Measurements from ENCODE around the gene HS6ST2. TPM values are rescaled to one million over a fixed set of nuclear protein-coding genes. Genes with fewer than 3 reads are reported as not detected.

Gene HS6ST2
- total RNA-seq, 1 donor from 2014 or later, result 6.2 TPM

- peak; percentile 42 for TF ChIP-seq CTCF (IDR thresholded peaks at IDR 0.05)
- DNase-seq (ENCODE audit: extremely low spot score, unreplicated experiment), result no peak
- Mint-ChIP-seq H3K36me3 (ENCODE audit: unreplicated experiment) (no peaks in the 10 kb centered on the region), H3K27me3 (ENCODE audit: unreplicated experiment) (no peaks in the 10 kb centered on the region), H3K4me1 (ENCODE audit: unreplicated experiment) (peaks cover 2% of the 10 kb centered on the region), H3K27ac (ENCODE audit: unreplicated experiment) (no peak overlapping the region), H3K9me3 (ENCODE audit: unreplicated experiment) (peaks cover 6% of the 10 kb centered on the region), H3K4me3 (ENCODE audit: unreplicated experiment) (no peak overlapping the region)
These were observed 281.8 kb downstream of the HS6ST2 start for GRCh38 chrX:132676561-132677186.

GRCh38 chrX:132676102-132676501 is 282.3 kb downstream of the HS6ST2 start:
- Mint-ChIP-seq H3K36me3 (ENCODE audit: unreplicated experiment) (no peaks in the 10 kb centered on the region), H3K27me3 (ENCODE audit: unreplicated experiment) (no peaks in the 10 kb centered on the region), H3K27ac (ENCODE audit: unreplicated experiment) (no peak overlapping the region), H3K9me3 (ENCODE audit: unreplicated experiment) (peaks cover 6% of the 10 kb centered on the region), H3K4me3 (ENCODE audit: unreplicated experiment) (no peak overlapping the region), H3K4me1 (ENCODE audit: unreplicated experiment) (peaks cover 2% of the 10 kb centered on the region)
- TF ChIP-seq CTCF (IDR thresholded peaks at IDR 0.05), result no peak
- DNase-seq (ENCODE audit: extremely low spot score, unreplicated experiment), result no peak

GRCh38 chrX:132673331-132673730 is 285.1 kb downstream of the HS6ST2 start:
- DNase-seq (ENCODE audit: extremely low spot score, unreplicated experiment), result no peak
- Mint-ChIP-seq H3K9me3 (ENCODE audit: unreplicated experiment) (no peaks in the 10 kb centered on the region), H3K4me1 (ENCODE audit: unreplicated experiment) (peaks cover 4% of the 10 kb centered on the region), H3K36me3 (ENCODE audit: unreplicated experiment) (no peaks in the 10 kb centered on the region), H3K27me3 (ENCODE audit: unreplicated experiment) (no peaks in the 10 kb centered on the region), H3K4me3 (ENCODE audit: unreplicated experiment) (no peak overlapping the region), H3K27ac (ENCODE audit: unreplicated experiment) (no peak overlapping the region)
- TF ChIP-seq CTCF (IDR thresholded peaks at IDR 0.05), result no peak

GRCh38 chrX:132671229-132671641 is 287.2 kb downstream of the HS6ST2 start:
- H3K27ac Mint-ChIP-seq (ENCODE audit: unreplicated experiment), result no peak overlapping the region
- H3K9me3 Mint-ChIP-seq (ENCODE audit: unreplicated experiment), result no peaks in the 10 kb centered on the region
- no peak for DNase-seq (ENCODE audit: extremely low spot score, unreplicated experiment)
- H3K4me1 Mint-ChIP-seq (ENCODE audit: unreplicated experiment), result peaks cover 2% of the 10 kb centered on the region
- H3K4me3 Mint-ChIP-seq (ENCODE audit: unreplicated experiment), result no peak overlapping the region
- H3K27me3 Mint-ChIP-seq (ENCODE audit: unreplicated experiment), result no peaks in the 10 kb centered on the region
- TF ChIP-seq CTCF (IDR thresholded peaks at IDR 0.05), result no peak
- H3K36me3 Mint-ChIP-seq (ENCODE audit: unreplicated experiment), result no peaks in the 10 kb centered on the region

GRCh38 chrX:132669142-132669541 is 289.3 kb downstream of the HS6ST2 start:
- H3K36me3 Mint-ChIP-seq (ENCODE audit: unreplicated experiment), result no peaks in the 10 kb centered on the region
- no peaks in the 10 kb centered on the region for H3K27me3 Mint-ChIP-seq (ENCODE audit: unreplicated experiment)
- H3K27ac Mint-ChIP-seq (ENCODE audit: unreplicated experiment), result no peak overlapping the region
- DNase-seq (ENCODE audit: extremely low spot score, unreplicated experiment), result no peak
- no peaks in the 10 kb centered on the region for H3K9me3 Mint-ChIP-seq (ENCODE audit: unreplicated experiment)
- no peak for TF ChIP-seq CTCF (IDR thresholded peaks at IDR 0.05)
- no peak overlapping the region for H3K4me3 Mint-ChIP-seq (ENCODE audit: unreplicated experiment)
- H3K4me1 Mint-ChIP-seq (ENCODE audit: unreplicated experiment), result peaks cover 2% of the 10 kb centered on the region
